Brain microvascular endothelial cell (primary cell): ENCODE measurements around the gene DNAAF5.

Source experiments
- DNase-seq: peaks from one replicate; pipeline ENCODE4 v3.0.0-alpha.2; 2020
- H3K27ac ChIP-seq: fragments of 250-450 bp; sonication (Bioruptor Pico); 2 replicates; pipeline ENCODE4 v1.5.1; 2020; ENCODE audit warnings: mild to moderate bottlenecking, moderate library complexity
- H3K27me3 ChIP-seq: fragments of 250-450 bp; sonication (Bioruptor Pico); replicated peaks from 2 replicates; pipeline ENCODE4 v1.5.1; 2020; ENCODE audit warnings: mild to moderate bottlenecking
- H3K36me3 ChIP-seq: fragments of 250-450 bp; sonication (Bioruptor Pico); replicated peaks from 2 replicates; pipeline ENCODE4 v1.5.1; 2020; ENCODE audit warnings: mild to moderate bottlenecking
- H3K4me3 ChIP-seq: 2 replicates; pipeline ENCODE4 v1.5.1; 2011; ENCODE audit warnings: low read depth, mild to moderate bottlenecking, control low read depth, low read length, moderate library complexity
- CTCF ChIP-seq: IDR thresholded peaks from 2 replicates; pipeline ENCODE4 v1.5.1; 2011; ENCODE audit warnings: low read depth, mild to moderate bottlenecking, moderate library complexity, low read length, control low read depth, inconsistent platforms; ENCODE audit errors: missing control alignments
- in situ Hi-C: cut with HindIII; loops from 2 replicates; pipeline ENCODE4 v1.10.0; 2017; ENCODE audit warnings: low sequenced_read_pairs, low pct_ligation_motif_present

Gene DNAAF5

DNA sequence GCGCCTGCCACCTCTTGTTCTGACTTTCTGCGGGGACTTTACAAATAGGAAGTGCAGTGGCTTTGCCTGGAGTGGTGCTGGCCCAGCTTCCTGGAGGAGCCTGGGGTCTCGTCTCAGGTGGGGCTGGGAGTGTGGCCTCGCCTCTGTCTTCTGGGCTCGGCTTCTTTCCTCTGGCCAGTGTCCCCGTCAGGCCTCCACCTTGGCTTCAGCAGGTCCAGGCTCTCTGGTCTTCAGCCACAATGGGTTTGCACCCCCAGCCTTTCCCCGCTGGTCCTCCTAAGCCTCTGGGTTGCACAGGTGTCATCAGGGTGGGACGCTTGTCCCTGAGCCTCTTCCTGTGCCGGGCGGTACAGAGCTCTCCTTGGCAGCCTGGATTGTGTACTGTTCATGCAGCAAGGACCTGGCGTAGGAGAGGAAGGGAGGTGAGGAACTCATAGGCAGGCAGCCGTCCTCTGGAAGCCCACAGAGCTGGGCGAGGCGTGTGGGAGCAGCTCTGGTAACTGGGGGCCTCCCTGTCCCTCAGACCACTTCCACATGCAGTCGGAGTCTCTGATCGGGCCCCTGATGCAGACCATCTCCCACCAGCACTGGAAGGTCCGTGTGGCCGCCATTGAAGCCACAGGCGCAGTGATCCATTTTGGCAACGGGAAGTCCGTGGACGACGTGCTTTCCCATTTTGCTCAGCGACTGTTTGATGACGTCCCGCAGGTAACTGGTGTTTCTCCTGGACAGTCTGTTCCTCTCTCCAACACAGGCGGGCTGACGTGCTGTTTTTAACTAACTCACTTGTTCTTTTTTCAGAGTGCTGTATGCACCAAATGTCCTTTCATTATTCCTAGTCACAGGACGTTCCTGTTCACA, 2.9 kb downstream of the DNAAF5 start:
- no peak for DNase-seq
- no peak overlapping the region for H3K27ac ChIP-seq
- in situ Hi-C loops: no loop called here
- H3K27me3 ChIP-seq: no peaks in the 10 kb centered on the region
- H3K4me3 ChIP-seq: no peak overlapping the region
- H3K36me3 ChIP-seq: peaks cover under 1% of the 10 kb centered on the region
- TF ChIP-seq CTCF: no peak

GRCh38 chr7:730501-731439, 4.3 kb downstream of the DNAAF5 start:
- peak overlapping the region; percentile 51 for H3K27ac ChIP-seq
- H3K4me3 ChIP-seq: no peak overlapping the region
- H3K27me3 ChIP-seq: no peaks in the 10 kb centered on the region
- H3K36me3 ChIP-seq: peaks cover 2% of the 10 kb centered on the region
- peak; percentile 51 for DNase-seq
- TF ChIP-seq CTCF: no peak
- in situ Hi-C loops: no loop called here

- no peak overlapping the region for H3K4me3 ChIP-seq
- TF ChIP-seq CTCF: no peak
- in situ Hi-C loops: no loop called here
- H3K27me3 ChIP-seq: no peaks in the 10 kb centered on the region
- H3K36me3 ChIP-seq: peaks cover 2% of the 10 kb centered on the region
- DNase-seq: no peak
- peak overlapping the region; percentile 51 for H3K27ac ChIP-seq
Measured at GRCh38 chr7:731440-732085, 5.1 kb downstream of the DNAAF5 start.

DNA sequence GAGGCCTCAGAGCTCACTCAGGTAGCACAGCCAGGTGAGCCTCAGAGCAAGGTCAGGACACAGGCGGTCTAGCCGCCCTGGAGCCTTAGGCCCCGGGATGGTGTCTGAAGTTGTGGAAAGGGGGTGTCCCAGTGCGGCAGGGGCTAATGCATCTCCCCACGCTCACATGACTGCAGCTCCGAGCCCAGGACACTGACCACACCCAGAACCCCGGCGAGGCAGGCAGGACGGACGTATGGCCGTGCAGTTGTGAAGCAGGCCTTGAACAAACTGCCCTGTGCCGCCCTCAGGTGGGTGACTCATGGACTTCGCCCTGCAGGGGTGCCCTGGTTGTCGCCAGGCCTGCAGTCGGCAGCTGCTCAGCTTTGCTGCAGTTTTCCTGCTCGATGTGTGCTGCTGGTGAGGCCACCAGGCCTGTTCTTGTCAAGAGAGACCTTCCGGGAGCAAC, 5.6 kb downstream of the DNAAF5 start:
- in situ Hi-C loops: no loop called here
- peak; percentile 20 for TF ChIP-seq CTCF
- Histone ChIP-seq H3K27me3 (no peaks in the 10 kb centered on the region), H3K36me3 (peaks cover 2% of the 10 kb centered on the region), H3K4me3 (no peak overlapping the region), H3K27ac (no peak overlapping the region)
- DNase-seq: peak; percentile 24

- TF ChIP-seq CTCF: no peak
Measured at GRCh38 chr7:732556-732955, 6.1 kb downstream of the DNAAF5 start.

More at GRCh38 chr7:732556-732955, 6.1 kb downstream of the DNAAF5 start:
- Histone ChIP-seq H3K27ac (no peak overlapping the region), H3K36me3 (peaks cover 2% of the 10 kb centered on the region), H3K4me3 (no peak overlapping the region), H3K27me3 (no peaks in the 10 kb centered on the region)
- no peak for DNase-seq
- in situ Hi-C loops: no loop called here
